Measurements from ENCODE around the gene GSG1L. TPM values are rescaled to one million over a fixed set of nuclear protein-coding genes. Genes with fewer than 3 reads are reported as not detected.

The GSG1L gene
- polyA plus RNA-seq, 3 donors = not detected

- H3K36me3 Mint-ChIP-seq = no peaks in the 10 kb centered on the region
- no peaks in the 10 kb centered on the region for H4K20me1 ChIP-seq (ENCODE audit: insufficient read depth, low read length)
- no peak overlapping the region for H3K4me2 ChIP-seq (replicated peaks; ENCODE audit: extremely low read depth, low read length, poor library complexity, severe bottlenecking)
- peaks cover 8 to 20% (median 9%) of the 10 kb centered on the region in 3 donors for H3K27me3 Mint-ChIP-seq (ENCODE audit: low read depth in 3 of 3)
- no peak overlapping the region for H3K4me3 Mint-ChIP-seq
- 23% methylated on average over 1 of the region's 6 CpGs for WGBS (ENCODE audit: insufficient coverage)
- no peak for TF ChIP-seq CTCF (IDR thresholded peaks at IDR 0.05)
- no peak overlapping the region for H3K4me3 ChIP-seq (replicated peaks in 1 of 3; ENCODE audit: low read depth in 2 of 3, low read length in 3 of 3)
- H3K79me2 ChIP-seq (ENCODE audit: insufficient read depth, low read length) = no peaks in the 10 kb centered on the region
- H3K9me3 Mint-ChIP-seq = peaks cover 0 to 2% (median 0%) of the 10 kb centered on the region in 7 donors
- H3K36me3 ChIP-seq (replicated peaks in 1 of 2; ENCODE audit: control insufficient read depth in 1 of 2, insufficient read depth in 2 of 2, low read length in 2 of 2) = no peaks in the 10 kb centered on the region
- H3K4me1 Mint-ChIP-seq = no peaks in the 10 kb centered on the region
- H3K27ac Mint-ChIP-seq = no peak overlapping the region
- H2AFZ ChIP-seq (ENCODE audit: insufficient read depth, low read depth, low read length, poor library complexity, severe bottlenecking) = no peak overlapping the region
- H3K4me1 ChIP-seq (ENCODE audit: control insufficient read depth in 1 of 2, insufficient read depth in 2 of 2, low read length in 2 of 2) = no peaks in the 10 kb centered on the region
- peaks cover 0 to 2% of the 10 kb centered on the region in 2 donors for H3K27me3 ChIP-seq (ENCODE audit: control insufficient read depth in 2 of 2, insufficient read depth in 2 of 2, low read length in 2 of 2)
- no peaks in the 10 kb centered on the region for H3K9me3 ChIP-seq (replicated peaks in 1 of 2; ENCODE audit: control insufficient read depth in 1 of 2, insufficient read depth in 1 of 2, low read length in 2 of 2)
- H3K9ac ChIP-seq (ENCODE audit: insufficient read depth, low read length, poor library complexity, severe bottlenecking) = no peak overlapping the region
- intact Hi-C loops (cut with micrococcal nuclease) = no loop called here
- H3K27ac ChIP-seq (ENCODE audit: low read depth in 1 of 2, low read length in 2 of 2) = no peak overlapping the region
- DNase-seq = no peak
Measured at GRCh38 chr16:27922433-27922832, 141.1 kb downstream of the GSG1L start.

GRCh38 chr16:27921134-27921533 lies 142.4 kb downstream of the GSG1L start:
- H3K36me3 Mint-ChIP-seq = no peaks in the 10 kb centered on the region
- peaks cover 8 to 18% (median 9%) of the 10 kb centered on the region in 3 donors for H3K27me3 Mint-ChIP-seq (ENCODE audit: low read depth in 3 of 3)
- H3K27me3 ChIP-seq (ENCODE audit: control insufficient read depth in 2 of 2, insufficient read depth in 2 of 2, low read length in 2 of 2) = peaks cover 0 to 2% of the 10 kb centered on the region in 2 donors
- WGBS (ENCODE audit: insufficient coverage) = 73% methylated on average over 2 of the region's 4 CpGs
- intact Hi-C loops (cut with micrococcal nuclease) = no loop called here
- no peak overlapping the region for H3K4me3 Mint-ChIP-seq
- no peak for DNase-seq
- no peaks in the 10 kb centered on the region for H3K4me1 Mint-ChIP-seq
- H3K79me2 ChIP-seq (ENCODE audit: insufficient read depth, low read length) = no peaks in the 10 kb centered on the region
- H3K27ac Mint-ChIP-seq = no peak overlapping the region
- no peaks in the 10 kb centered on the region for H3K36me3 ChIP-seq (replicated peaks in 1 of 2; ENCODE audit: control insufficient read depth in 1 of 2, insufficient read depth in 2 of 2, low read length in 2 of 2)
- no peak for TF ChIP-seq CTCF (IDR thresholded peaks at IDR 0.05)
- peaks cover 0 to 3% (median 0%) of the 10 kb centered on the region in 7 donors for H3K9me3 Mint-ChIP-seq
- H3K27ac ChIP-seq (ENCODE audit: low read depth in 1 of 2, low read length in 2 of 2) = no peak overlapping the region
- no peak overlapping the region for H3K4me3 ChIP-seq (replicated peaks in 1 of 3; ENCODE audit: low read depth in 2 of 3, low read length in 3 of 3)
- no peaks in the 10 kb centered on the region for H4K20me1 ChIP-seq (ENCODE audit: insufficient read depth, low read length)
- no peaks in the 10 kb centered on the region for H3K4me1 ChIP-seq (ENCODE audit: control insufficient read depth in 1 of 2, insufficient read depth in 2 of 2, low read length in 2 of 2)
- H3K9ac ChIP-seq (ENCODE audit: insufficient read depth, low read length, poor library complexity, severe bottlenecking) = no peak overlapping the region
- no peak overlapping the region for H2AFZ ChIP-seq (ENCODE audit: insufficient read depth, low read depth, low read length, poor library complexity, severe bottlenecking)
- no peak overlapping the region for H3K4me2 ChIP-seq (replicated peaks; ENCODE audit: extremely low read depth, low read length, poor library complexity, severe bottlenecking)
- H3K9me3 ChIP-seq (replicated peaks in 1 of 2; ENCODE audit: control insufficient read depth in 1 of 2, insufficient read depth in 1 of 2, low read length in 2 of 2) = no peaks in the 10 kb centered on the region

Data from CD14-positive monocyte (primary cell).